ACC112 (cell line): Measurements from ENCODE around the gene NRG2.

Experiments
- H2AFZ ChIP-seq: fragments of 200-600 bp; sonication (generic); one replicate; pipeline ENCODE4 v1.6.0; 2017; ENCODE audit warnings: antibody characterized with exemption, low read length; ENCODE audit not compliant: unreplicated experiment
- H3K27ac ChIP-seq: fragments of 200-600 bp; sonication (generic); 2 replicates; pipeline ENCODE4 v1.5.1; 2014; ENCODE audit warnings: low read depth, mild to moderate bottlenecking, antibody characterized with exemption, low read length, moderate library complexity
- H3K27me3 ChIP-seq: fragments of 200-600 bp; sonication (generic); 2 replicates; pipeline ENCODE4 v1.6.1; 2014; ENCODE audit warnings: mild to moderate bottlenecking, antibody characterized with exemption, low read length, moderate library complexity, mixed read lengths; ENCODE audit not compliant: insufficient read depth
- H3K36me3 ChIP-seq: fragments of 200-600 bp; sonication (generic); 2 replicates; pipeline ENCODE4 v1.6.1; 2016; ENCODE audit warnings: mild to moderate bottlenecking, antibody characterized with exemption, low read length, moderate library complexity, mixed read lengths; ENCODE audit not compliant: insufficient read depth
- H3K4me1 ChIP-seq: fragments of 200-600 bp; sonication (generic); one replicate; pipeline ENCODE4 v1.6.1; 2016; ENCODE audit warnings: low read length, mixed read lengths; ENCODE audit not compliant: insufficient read depth, unreplicated experiment, control insufficient read depth
- H3K4me3 ChIP-seq: fragments of 200-600 bp; sonication (generic); 2 replicates; pipeline ENCODE4 v1.5.1; 2014; ENCODE audit warnings: mild to moderate bottlenecking, low read depth, low read length
- H3K79me2 ChIP-seq: fragments of 200-600 bp; sonication (generic); one replicate; pipeline ENCODE4 v1.6.0; 2016; ENCODE audit warnings: low read length; ENCODE audit not compliant: control insufficient read depth, unreplicated experiment, insufficient read depth

Gene NRG2

DNA sequence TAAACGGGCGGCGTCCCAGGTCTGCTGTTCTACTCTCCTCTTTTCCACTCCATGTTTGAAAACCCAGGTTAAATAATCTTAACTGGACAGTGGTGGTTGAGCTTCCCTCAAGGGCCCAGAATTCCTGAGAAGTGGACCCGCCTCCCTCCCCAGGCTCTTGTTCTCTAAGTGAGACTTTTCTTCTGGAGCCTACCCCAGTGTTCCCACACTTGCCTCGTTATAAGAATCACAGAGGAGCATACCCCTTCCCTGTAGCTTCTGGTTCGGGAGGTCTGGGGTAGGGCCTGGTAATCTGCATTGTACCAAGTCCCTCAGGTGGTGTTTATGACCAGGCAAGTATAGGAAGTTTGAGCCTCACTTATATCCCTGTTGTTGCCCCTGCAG, 235.5 kb downstream of the NRG2 start:
- H3K4me1 ChIP-seq = no peaks in the 10 kb centered on the region
- H3K4me3 ChIP-seq = no peak overlapping the region
- H3K27me3 ChIP-seq = peaks cover 63% of the 10 kb centered on the region
- H2AFZ ChIP-seq = no peak overlapping the region
- H3K27ac ChIP-seq = no peak overlapping the region
- no peaks in the 10 kb centered on the region for H3K79me2 ChIP-seq
- H3K36me3 ChIP-seq = no peaks in the 10 kb centered on the region

GRCh38 chr5:139806726-139807646, 236.1 kb downstream of the NRG2 start:
- Histone ChIP-seq H3K4me1 (no peaks in the 10 kb centered on the region), H3K36me3 (no peaks in the 10 kb centered on the region), H2AFZ (no peak overlapping the region), H3K79me2 (no peaks in the 10 kb centered on the region), H3K27me3 (peaks cover 65% of the 10 kb centered on the region), H3K4me3 (no peak overlapping the region), H3K27ac (no peak overlapping the region)

GRCh38 chr5:139806111-139806510, 237.0 kb downstream of the NRG2 start:
- Histone ChIP-seq H3K79me2 (no peaks in the 10 kb centered on the region), H3K4me1 (no peaks in the 10 kb centered on the region), H3K27me3 (peaks cover 71% of the 10 kb centered on the region), H3K36me3 (no peaks in the 10 kb centered on the region), H2AFZ (no peak overlapping the region), H3K4me3 (no peak overlapping the region), H3K27ac (no peak overlapping the region)

GRCh38 chr5:139805545-139805944, 237.6 kb downstream of the NRG2 start:
- no peaks in the 10 kb centered on the region for H3K4me1 ChIP-seq
- H2AFZ ChIP-seq = no peak overlapping the region
- H3K27ac ChIP-seq = no peak overlapping the region
- H3K79me2 ChIP-seq = no peaks in the 10 kb centered on the region
- H3K4me3 ChIP-seq = no peak overlapping the region
- peaks cover 72% of the 10 kb centered on the region for H3K27me3 ChIP-seq
- H3K36me3 ChIP-seq = no peaks in the 10 kb centered on the region

DNA sequence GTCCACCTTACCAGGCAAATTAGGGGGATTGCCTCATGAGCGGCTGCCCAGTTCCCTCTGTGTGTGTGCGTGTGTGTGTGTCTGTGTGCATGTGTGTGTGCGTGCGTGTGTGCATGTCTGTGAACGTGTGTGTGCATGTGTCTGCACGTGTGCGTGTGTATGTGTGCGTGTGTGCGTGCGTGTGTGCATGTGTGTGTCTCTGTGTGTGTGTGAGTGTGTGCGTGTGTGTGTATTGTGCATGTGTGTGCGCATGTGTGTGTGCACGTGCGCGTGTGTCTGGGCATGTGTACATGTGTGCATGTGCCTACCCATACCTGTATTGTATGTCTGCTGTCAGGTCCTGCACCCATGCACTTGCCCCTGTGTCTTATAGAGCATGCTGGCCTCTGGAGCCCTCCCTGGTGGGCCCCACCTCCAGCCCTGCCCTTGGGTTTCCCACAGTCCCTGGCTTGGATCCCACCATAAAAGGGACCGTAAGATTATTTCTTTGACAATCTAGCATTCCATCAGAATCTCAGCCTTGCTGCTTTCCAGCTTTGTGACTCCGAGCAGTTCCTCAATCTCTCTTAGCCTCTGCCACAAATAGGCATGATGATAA, 238.2 kb downstream of the NRG2 start:
- Histone ChIP-seq H3K36me3 (no peaks in the 10 kb centered on the region), H2AFZ (no peak overlapping the region), H3K27me3 (peaks cover 70% of the 10 kb centered on the region), H3K4me3 (no peak overlapping the region), H3K27ac (no peak overlapping the region), H3K4me1 (no peaks in the 10 kb centered on the region), H3K79me2 (no peaks in the 10 kb centered on the region)

DNA sequence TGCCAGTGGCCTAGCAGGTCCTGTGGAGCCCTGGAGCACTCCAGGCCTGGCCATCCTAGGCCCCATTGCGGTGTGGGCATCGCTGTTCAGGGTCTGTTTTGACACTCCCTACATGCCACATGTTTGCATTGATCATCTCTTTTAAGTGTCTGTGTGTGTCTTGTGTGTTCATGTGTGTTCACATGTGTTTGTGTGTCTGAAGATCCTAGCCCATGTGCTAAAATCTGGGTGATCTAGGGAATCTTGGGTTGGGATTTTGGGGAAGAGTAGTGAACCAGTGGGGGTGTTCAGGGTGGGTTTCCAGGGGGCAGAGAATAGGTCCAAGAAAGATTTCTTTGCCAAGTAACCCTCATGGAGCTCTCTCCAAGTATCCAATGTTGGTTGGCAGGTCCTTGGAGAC, 239.1 kb downstream of the NRG2 start:
- H3K79me2 ChIP-seq = no peaks in the 10 kb centered on the region
- H3K4me1 ChIP-seq = no peaks in the 10 kb centered on the region
- no peak overlapping the region for H3K4me3 ChIP-seq
- H2AFZ ChIP-seq = no peak overlapping the region
- H3K27me3 ChIP-seq = peaks cover 73% of the 10 kb centered on the region
- no peak overlapping the region for H3K27ac ChIP-seq
- no peaks in the 10 kb centered on the region for H3K36me3 ChIP-seq

- no peaks in the 10 kb centered on the region for H3K79me2 ChIP-seq
- no peaks in the 10 kb centered on the region for H3K36me3 ChIP-seq
- peaks cover 94% of the 10 kb centered on the region for H3K27me3 ChIP-seq
- no peaks in the 10 kb centered on the region for H3K4me1 ChIP-seq
- no peak overlapping the region for H3K27ac ChIP-seq
- H2AFZ ChIP-seq = no peak overlapping the region
- H3K4me3 ChIP-seq = no peak overlapping the region
Measured at GRCh38 chr5:139799359-139799758, 243.7 kb downstream of the NRG2 start.

GRCh38 chr5:139798883-139799282, 244.2 kb downstream of the NRG2 start:
- no peak overlapping the region for H3K27ac ChIP-seq
- no peaks in the 10 kb centered on the region for H3K36me3 ChIP-seq
- H3K79me2 ChIP-seq = no peaks in the 10 kb centered on the region
- H3K4me3 ChIP-seq = no peak overlapping the region
- H2AFZ ChIP-seq = no peak overlapping the region
- peaks cover 95% of the 10 kb centered on the region for H3K27me3 ChIP-seq
- H3K4me1 ChIP-seq = no peaks in the 10 kb centered on the region

GRCh38 chr5:139797856-139798510, 245.1 kb downstream of the NRG2 start:
- H3K79me2 ChIP-seq = no peaks in the 10 kb centered on the region
- H3K36me3 ChIP-seq = no peaks in the 10 kb centered on the region
- H2AFZ ChIP-seq = no peak overlapping the region
- H3K4me3 ChIP-seq = no peak overlapping the region
- H3K4me1 ChIP-seq = no peaks in the 10 kb centered on the region
- H3K27me3 ChIP-seq = peaks cover 95% of the 10 kb centered on the region
- H3K27ac ChIP-seq = no peak overlapping the region

- H3K4me3 ChIP-seq = no peak overlapping the region
- H3K27ac ChIP-seq = no peak overlapping the region
- H2AFZ ChIP-seq = no peak overlapping the region
- H3K27me3 ChIP-seq = peaks cover 91% of the 10 kb centered on the region
- H3K4me1 ChIP-seq = no peaks in the 10 kb centered on the region
- H3K79me2 ChIP-seq = no peaks in the 10 kb centered on the region
- no peaks in the 10 kb centered on the region for H3K36me3 ChIP-seq
Measured at GRCh38 chr5:139797335-139797734, 245.8 kb downstream of the NRG2 start.
